Activated naive CD4-positive, alpha-beta T cell treated with anti-CD3 and anti-CD28 coated beads, Interleukin-2, amount 10 ng/mL, durations not matched to agents 7 days and 5 days (primary cell): ENCODE results near the gene LAMA4.
A peak's percentile ranks its signal among the peaks of the same experiment; 100 is the strongest.
"Not testable (repeated sequence)": the region's sequence is repeated elsewhere in the genome, so short reads cannot be mapped to it uniquely, and the experiment has no call there.

Experiments
- CTCF ChIA-PET: fragments of 350-600 bp; sonication (Branson Sonifier 250); formaldehyde crosslinking; loops from one replicate; lab custom pipeline; 2021; ENCODE audit warnings: antibody characterized with exemption; lab: Charles Lee
- DNase-seq: peaks from one replicate; pipeline ENCODE4 v3.0.0-alpha.2; 2020
- H3K27ac Mint-ChIP-seq: one replicate; pipeline ENCODE4 v1.8.0; 2021; ENCODE audit warnings: mild to moderate bottlenecking, moderate library complexity, mixed read lengths
- H3K27me3 Mint-ChIP-seq: one replicate; pipeline ENCODE4 v1.8.0; 2021; ENCODE audit warnings: mild to moderate bottlenecking, mixed read lengths
- H3K36me3 Mint-ChIP-seq: one replicate; pipeline ENCODE4 v1.8.0; 2021; ENCODE audit warnings: mixed read lengths
- H3K4me1 Mint-ChIP-seq: one replicate; pipeline ENCODE4 v1.8.0; 2021; ENCODE audit warnings: mixed read lengths
- H3K4me3 Mint-ChIP-seq: one replicate; pipeline ENCODE4 v1.8.0; 2021; ENCODE audit warnings: mild to moderate bottlenecking, moderate library complexity, mixed read lengths
- H3K9me3 Mint-ChIP-seq: one replicate; pipeline ENCODE4 v1.8.0; 2021; ENCODE audit warnings: mixed read lengths

Gene LAMA4

GRCh38 chr6:112139052-112139451, 115.3 kb downstream of the LAMA4 start:
- DNase-seq = no peak
- Mint-ChIP-seq H3K27me3 (no peaks in the 10 kb centered on the region), H3K4me1 (no peaks in the 10 kb centered on the region), H3K4me3 (no peak overlapping the region), H3K9me3 (no peaks in the 10 kb centered on the region), H3K36me3 (no peaks in the 10 kb centered on the region), H3K27ac (no peak overlapping the region)
- CTCF ChIA-PET = interaction anchor here (1.6 kb wide), 1 partner anchor 24 kb away, joined by 5 read pairs; no protein-coding TSS in a partner anchor

DNA sequence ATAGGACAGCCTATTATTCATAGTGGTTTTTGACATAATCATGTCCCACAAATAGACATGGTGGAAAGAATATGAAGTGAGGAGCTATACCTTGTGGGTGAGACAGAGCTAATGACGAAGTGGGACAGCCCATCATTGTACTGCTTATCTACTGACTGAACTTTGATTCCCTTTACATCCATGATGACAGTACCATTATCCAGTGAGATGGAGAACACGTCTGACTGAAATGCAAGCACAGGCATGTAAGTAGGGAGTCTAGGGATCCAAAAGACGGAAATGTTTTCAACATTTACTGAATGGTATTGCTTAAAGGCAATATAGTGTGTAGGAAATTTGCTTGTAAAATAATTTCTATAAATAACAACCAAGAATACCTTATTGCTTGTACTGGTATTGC, 123.5 kb downstream of the LAMA4 start:
- no peaks in the 10 kb centered on the region for H3K4me1 Mint-ChIP-seq
- H3K4me3 Mint-ChIP-seq = no peak overlapping the region
- CTCF ChIA-PET = no interaction called here
- no peak for DNase-seq
- H3K27me3 Mint-ChIP-seq = peaks cover 8% of the 10 kb centered on the region
- no peaks in the 10 kb centered on the region for H3K36me3 Mint-ChIP-seq
- no peak overlapping the region for H3K27ac Mint-ChIP-seq
- no peaks in the 10 kb centered on the region for H3K9me3 Mint-ChIP-seq

GRCh38 chr6:112128208-112128607, 126.2 kb downstream of the LAMA4 start:
- no peaks in the 10 kb centered on the region for H3K4me1 Mint-ChIP-seq
- no peak overlapping the region for H3K27ac Mint-ChIP-seq
- H3K36me3 Mint-ChIP-seq = no peaks in the 10 kb centered on the region
- peaks cover 11% of the 10 kb centered on the region for H3K27me3 Mint-ChIP-seq
- H3K4me3 Mint-ChIP-seq = no peak overlapping the region
- CTCF ChIA-PET = no interaction called here
- DNase-seq = no peak
- H3K9me3 Mint-ChIP-seq = no peaks in the 10 kb centered on the region

DNA sequence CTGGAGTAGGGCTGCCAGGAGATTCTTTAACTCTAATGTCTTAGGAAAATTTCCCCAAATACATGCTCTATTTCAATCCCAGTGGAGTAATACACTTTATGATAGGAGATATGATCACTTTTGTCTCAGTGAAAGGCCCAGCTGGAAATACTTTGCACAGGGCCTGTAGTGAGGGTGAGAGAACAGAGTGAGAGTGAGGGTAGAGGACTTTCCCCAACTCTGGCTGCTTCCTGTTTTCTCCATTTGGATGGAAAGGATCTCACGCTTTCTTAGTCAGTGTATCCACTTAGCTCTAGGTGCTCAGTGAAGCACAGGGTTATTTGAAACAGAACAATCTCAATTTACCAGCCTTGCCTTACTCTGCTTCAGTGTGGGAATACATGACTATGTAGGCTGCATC, 130.4 kb downstream of the LAMA4 start:
- Mint-ChIP-seq H3K4me1 (no peaks in the 10 kb centered on the region), H3K36me3 (no peaks in the 10 kb centered on the region), H3K27ac (no peak overlapping the region), H3K27me3 (peaks cover 4% of the 10 kb centered on the region), H3K9me3 (no peaks in the 10 kb centered on the region), H3K4me3 (no peak overlapping the region)
- no peak for DNase-seq
- CTCF ChIA-PET = interaction anchor here (0.6 kb wide), 1 partner anchor 127 kb away, joined by 3 read pairs; no protein-coding TSS in a partner anchor

DNA sequence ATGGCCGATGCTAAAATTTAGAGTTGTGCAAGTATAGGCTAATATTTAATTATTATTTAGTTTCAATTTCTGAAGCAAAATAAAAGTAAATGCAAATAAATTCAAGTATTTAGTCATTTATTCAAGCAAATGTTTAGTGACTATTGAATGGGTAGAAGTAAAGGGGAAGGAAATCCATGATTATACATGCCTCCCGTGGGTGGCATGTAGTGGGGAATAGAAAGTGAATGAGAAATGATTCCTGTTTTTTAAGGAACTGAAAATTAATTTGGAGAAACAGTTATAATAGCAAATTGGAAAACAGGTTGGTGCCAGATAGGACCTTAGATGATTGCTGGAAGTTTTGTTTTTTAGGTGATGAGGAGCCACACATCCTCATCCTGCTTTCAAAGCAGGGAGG, 131.6 kb downstream of the LAMA4 start:
- Mint-ChIP-seq H3K9me3 (no peaks in the 10 kb centered on the region), H3K36me3 (no peaks in the 10 kb centered on the region), H3K4me3 (no peak overlapping the region), H3K27me3 (peaks cover 4% of the 10 kb centered on the region), H3K27ac (no peak overlapping the region), H3K4me1 (peaks cover 3% of the 10 kb centered on the region)
- CTCF ChIA-PET = no interaction called here
- no peak for DNase-seq

DNA sequence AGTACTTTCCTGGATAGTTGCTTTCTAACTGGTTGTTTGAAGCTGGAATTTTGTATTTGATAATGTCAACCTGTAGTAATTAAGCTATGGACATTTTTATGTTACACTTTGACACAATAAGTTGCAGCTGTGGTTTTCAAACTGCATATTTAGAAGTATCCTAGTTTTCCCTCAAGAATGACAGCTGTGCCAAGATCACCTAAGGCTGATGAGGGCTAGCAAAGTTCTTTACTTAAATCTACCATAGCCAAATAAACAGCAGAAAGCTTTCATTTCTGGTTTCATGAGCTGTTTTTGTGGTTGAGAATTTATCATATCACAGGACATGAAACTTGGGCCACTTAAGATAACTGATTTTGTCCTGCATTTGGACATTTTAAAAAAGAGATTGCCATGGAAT, 136.3 kb downstream of the LAMA4 start:
- H3K9me3 Mint-ChIP-seq = no peaks in the 10 kb centered on the region
- CTCF ChIA-PET = interaction anchor here (1.0 kb wide), 1 partner anchor 45 kb away, joined by 3 read pairs; no protein-coding TSS in a partner anchor
- DNase-seq = no peak
- no peak overlapping the region for H3K27ac Mint-ChIP-seq
- H3K4me1 Mint-ChIP-seq = peaks cover 14% of the 10 kb centered on the region
- H3K27me3 Mint-ChIP-seq = peaks cover 15% of the 10 kb centered on the region
- H3K4me3 Mint-ChIP-seq = no peak overlapping the region
- H3K36me3 Mint-ChIP-seq = no peaks in the 10 kb centered on the region

- peaks cover 14% of the 10 kb centered on the region for H3K4me1 Mint-ChIP-seq
- peaks cover 15% of the 10 kb centered on the region for H3K27me3 Mint-ChIP-seq
- no peak overlapping the region for H3K27ac Mint-ChIP-seq
- no peak overlapping the region for H3K4me3 Mint-ChIP-seq
- DNase-seq = no peak
- no peaks in the 10 kb centered on the region for H3K9me3 Mint-ChIP-seq
- CTCF ChIA-PET = interaction anchor here (1.0 to 1.6 kb wide), 2 partner anchors 45 to 46 kb away, joined by 3 read pairs; no protein-coding TSS in a partner anchor
- no peaks in the 10 kb centered on the region for H3K36me3 Mint-ChIP-seq
Measured at GRCh38 chr6:112117554-112117953, 136.8 kb downstream of the LAMA4 start.

DNA sequence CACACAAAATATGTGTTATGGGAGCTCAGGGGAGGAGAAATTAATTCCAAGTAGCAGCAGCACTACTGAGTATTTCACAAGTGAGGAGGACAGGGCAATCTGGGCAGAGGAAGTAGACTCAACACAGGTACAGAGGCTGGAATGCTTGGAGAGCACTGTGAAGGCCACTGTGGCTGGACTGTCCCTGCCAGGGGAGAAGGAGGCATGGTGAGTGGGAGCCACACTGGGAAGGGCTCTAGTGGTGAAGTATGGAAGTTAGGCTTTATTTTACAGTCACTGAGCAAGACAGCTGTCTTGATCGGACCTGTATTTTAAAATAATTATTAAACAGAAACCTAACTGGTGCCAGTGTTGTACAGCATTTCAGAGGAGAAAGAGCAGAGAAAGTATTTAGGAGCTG, 138.1 kb downstream of the LAMA4 start:
- peak overlapping the region; percentile 28 for H3K27ac Mint-ChIP-seq
- CTCF ChIA-PET = interaction anchor here (1.4 to 1.6 kb wide), 2 partner anchors 30 to 46 kb away, joined by 3 read pairs; no protein-coding TSS in a partner anchor
- no peaks in the 10 kb centered on the region for H3K36me3 Mint-ChIP-seq
- H3K9me3 Mint-ChIP-seq = no peaks in the 10 kb centered on the region
- H3K4me1 Mint-ChIP-seq = peaks cover 14% of the 10 kb centered on the region
- H3K4me3 Mint-ChIP-seq = no peak overlapping the region
- H3K27me3 Mint-ChIP-seq = peaks cover 21% of the 10 kb centered on the region
- no peak for DNase-seq

DNA sequence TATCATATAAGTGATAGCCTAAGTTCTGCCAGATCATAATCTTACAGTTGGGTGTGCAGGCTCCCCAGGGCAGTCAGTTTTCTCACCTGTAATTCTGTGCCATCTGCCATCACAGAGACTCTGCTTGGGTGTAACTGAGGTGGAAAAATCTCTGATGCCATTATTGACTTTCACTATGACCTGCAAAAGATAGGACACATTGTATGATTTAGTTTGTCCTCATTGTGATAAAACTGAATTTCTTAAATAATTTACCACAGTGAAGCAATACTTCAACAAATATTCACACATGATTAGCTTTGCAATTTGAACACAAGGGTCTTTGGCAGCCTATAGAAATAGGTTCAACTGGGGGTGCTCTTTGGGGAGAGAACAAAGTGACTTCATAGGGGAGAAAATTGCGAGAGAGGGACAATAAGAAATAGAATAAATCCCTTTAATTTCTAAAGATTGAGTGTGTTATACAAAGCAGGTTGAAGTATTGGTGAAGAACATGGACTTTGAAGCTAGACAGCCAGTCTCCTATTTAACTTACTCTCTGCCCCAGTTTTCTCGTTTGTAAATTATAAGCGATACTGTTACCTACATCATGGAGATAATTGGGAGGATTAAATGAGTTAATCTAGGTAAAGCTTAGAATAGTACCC, 139.7 kb downstream of the LAMA4 start:
- Mint-ChIP-seq H3K9me3 (no peaks in the 10 kb centered on the region), H3K4me3 (no peak overlapping the region), H3K27me3 (peaks cover 21% of the 10 kb centered on the region), H3K27ac (no peak overlapping the region), H3K4me1 (peaks cover 14% of the 10 kb centered on the region), H3K36me3 (no peaks in the 10 kb centered on the region)
- CTCF ChIA-PET = interaction anchor here (1.0 kb wide), 1 partner anchor 27 kb away, joined by 3 read pairs; the partner anchor contains the start of genes FAM229B and TUBE1
- no peak for DNase-seq

- Mint-ChIP-seq H3K27ac (no peak overlapping the region), H3K27me3 (peaks cover 24% of the 10 kb centered on the region), H3K9me3 (no peaks in the 10 kb centered on the region), H3K4me3 (no peak overlapping the region), H3K36me3 (no peaks in the 10 kb centered on the region), H3K4me1 (peaks cover 14% of the 10 kb centered on the region)
- CTCF ChIA-PET = no interaction called here
- DNase-seq = no peak
Measured at GRCh38 chr6:112113918-112114317, 140.4 kb downstream of the LAMA4 start.

DNA sequence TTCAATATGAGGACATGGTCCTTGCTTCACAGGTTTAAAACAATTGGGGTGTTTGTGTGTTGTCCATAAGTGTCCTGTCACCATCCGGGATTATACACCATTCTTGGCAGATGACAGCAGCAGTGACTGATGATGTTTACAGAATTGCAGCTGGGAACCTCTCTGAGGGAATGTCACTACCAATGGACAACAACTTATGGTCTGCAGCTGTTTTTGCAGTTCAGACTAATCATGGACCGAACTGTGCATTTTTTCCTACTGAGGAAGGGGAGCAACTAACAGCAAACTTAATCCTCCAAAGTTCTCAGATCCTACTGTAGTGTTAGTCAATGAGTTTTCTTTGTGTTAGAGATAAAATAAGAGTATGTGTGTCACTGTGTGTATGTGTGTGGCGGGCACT, 140.9 kb downstream of the LAMA4 start:
- Mint-ChIP-seq H3K27me3 (peaks cover 24% of the 10 kb centered on the region), H3K36me3 (no peaks in the 10 kb centered on the region), H3K27ac (no peak overlapping the region), H3K9me3 (no peaks in the 10 kb centered on the region), H3K4me1 (peaks cover 14% of the 10 kb centered on the region), H3K4me3 (no peak overlapping the region)
- no peak for DNase-seq
- CTCF ChIA-PET = no interaction called here

DNA sequence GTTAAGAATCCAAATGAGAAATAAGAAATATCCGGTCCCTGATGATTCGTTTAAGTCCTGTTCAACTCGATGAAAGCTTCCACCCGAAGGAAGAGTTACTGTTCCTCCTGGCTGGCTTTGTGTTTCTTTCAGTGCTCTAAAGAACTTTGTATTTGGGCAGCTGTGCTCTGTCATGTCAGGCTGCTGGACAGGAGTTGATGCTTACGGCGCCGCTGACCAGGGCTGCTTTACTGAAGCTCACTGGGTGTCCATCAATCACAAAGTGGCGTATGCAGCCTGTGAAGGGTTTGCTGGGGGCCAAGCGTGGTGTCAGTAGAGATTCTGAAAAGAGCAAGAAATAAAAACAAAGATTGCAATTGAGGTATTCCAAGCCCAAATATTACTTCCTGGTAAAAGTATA, 145.1 kb downstream of the LAMA4 start:
- no peak overlapping the region for H3K27ac Mint-ChIP-seq
- CTCF ChIA-PET = interaction anchor here (1.8 kb wide), 1 partner anchor 54 kb away, joined by 6 read pairs; no protein-coding TSS in a partner anchor
- H3K4me1 Mint-ChIP-seq = no peaks in the 10 kb centered on the region
- no peak for DNase-seq
- peaks cover 1% of the 10 kb centered on the region for H3K9me3 Mint-ChIP-seq
- H3K4me3 Mint-ChIP-seq = no peak overlapping the region
- H3K36me3 Mint-ChIP-seq = no peaks in the 10 kb centered on the region
- peaks cover 22% of the 10 kb centered on the region for H3K27me3 Mint-ChIP-seq

DNA sequence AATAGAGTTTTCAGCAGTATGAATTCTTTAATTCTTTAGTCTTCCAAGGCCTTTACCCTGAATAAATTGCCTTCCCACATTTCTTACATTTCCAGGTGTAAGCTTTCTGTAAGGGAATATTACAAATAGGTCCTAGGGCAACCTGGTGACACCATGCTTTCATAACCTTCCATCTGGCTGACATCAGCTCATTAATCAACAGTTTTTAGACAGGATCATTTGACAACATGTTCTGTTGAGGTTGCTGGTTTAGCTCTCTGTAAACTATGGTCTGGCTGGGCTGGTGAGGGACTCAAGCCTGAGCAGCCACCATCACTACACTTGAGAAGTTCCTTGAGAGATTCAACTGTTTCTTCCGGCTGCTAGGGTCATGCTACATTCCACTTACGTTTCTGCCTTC, 147.8 kb downstream of the LAMA4 start:
- H3K9me3 Mint-ChIP-seq = peaks cover 1% of the 10 kb centered on the region

DNA sequence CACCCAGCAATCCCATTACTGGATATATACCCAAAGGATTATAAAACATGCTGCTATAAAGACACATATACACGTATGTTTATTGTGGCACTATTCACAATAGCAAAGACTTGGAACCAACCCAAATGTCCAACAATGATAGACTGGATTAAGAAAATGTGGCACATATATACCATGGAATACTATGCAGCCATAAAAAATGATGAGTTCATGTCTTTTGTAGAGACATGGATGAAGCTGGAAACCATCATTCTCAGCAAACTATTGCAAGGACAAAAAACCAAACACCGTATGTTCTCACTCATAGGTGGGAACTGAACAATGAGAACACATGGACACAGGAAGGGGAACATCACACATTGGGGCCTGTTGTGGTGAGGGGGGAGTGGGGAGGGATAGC, 148.3 kb downstream of the LAMA4 start:
- CTCF ChIA-PET, H3K4me1 Mint-ChIP-seq, H3K4me3 Mint-ChIP-seq, H3K36me3 Mint-ChIP-seq, H3K9me3 Mint-ChIP-seq, DNase-seq, H3K27ac Mint-ChIP-seq: not testable (repeated sequence)
- peaks cover 15% of the 10 kb centered on the region for H3K27me3 Mint-ChIP-seq

More for the DNA sequence above, 147.8 kb downstream of the LAMA4 start:
- DNase-seq = no peak
- Mint-ChIP-seq H3K4me3 (no peak overlapping the region), H3K27ac (no peak overlapping the region), H3K27me3 (peaks cover 15% of the 10 kb centered on the region), H3K4me1 (no peaks in the 10 kb centered on the region), H3K36me3 (no peaks in the 10 kb centered on the region)
- CTCF ChIA-PET = no interaction called here

DNA sequence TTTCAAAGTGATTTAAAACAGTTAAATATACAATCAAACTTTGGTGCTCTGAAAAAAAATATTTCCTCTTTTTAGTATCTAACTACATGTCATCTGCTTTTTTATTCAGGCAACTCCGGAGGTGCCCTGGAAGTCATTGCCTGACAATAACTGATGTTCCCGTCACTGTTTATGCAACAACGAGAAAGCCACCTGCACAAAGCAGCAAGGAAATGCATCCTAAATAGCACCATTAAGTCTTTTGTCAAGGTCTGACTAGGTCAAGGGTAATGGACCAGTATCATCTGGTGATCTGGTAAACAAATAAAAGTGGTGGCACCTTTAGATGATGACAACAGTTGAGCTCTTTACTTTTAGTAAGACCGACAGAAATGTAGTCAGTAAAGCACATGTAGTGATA, 153.8 kb downstream of the LAMA4 start:
- Mint-ChIP-seq H3K9me3 (peaks cover 1% of the 10 kb centered on the region), H3K27ac (no peak overlapping the region), H3K4me1 (no peaks in the 10 kb centered on the region), H3K27me3 (peaks cover 4% of the 10 kb centered on the region), H3K4me3 (no peak overlapping the region), H3K36me3 (no peaks in the 10 kb centered on the region)
- DNase-seq = no peak
- CTCF ChIA-PET = no interaction called here
